K562 (cell line): ENCODE data around the gene MACROD2.

Experiments
- CTCF ChIP-seq, 3 experiments: IDR thresholded peaks in 2 of 3; conservative IDR thresholded peaks in 1 of 3; 2 replicates each; pipeline ENCODE4 v1.5.1; 2011 to 2012; ENCODE audit warnings: low read length in 3 of 3, mild to moderate bottlenecking in 3 of 3, control low read depth in 2 of 3, improper control_type of control experiment in 1 of 3, inconsistent platforms in 1 of 3, low read depth in 1 of 3, mixed read lengths in 1 of 3, moderate library complexity in 1 of 3; ENCODE audit not compliant: insufficient read depth in 2 of 3
- POLR2A ChIP-seq: fragments of 450-650 bp; conservative IDR thresholded peaks from 2 replicates; pipeline ENCODE4 v1.6.1; 2016
- SMARCA5 ChIP-seq: fragments of 450-650 bp; IDR thresholded peaks from 2 replicates; pipeline ENCODE4 v1.6.1; 2016
- TBL1XR1 ChIP-seq, 2 experiments: IDR thresholded peaks; 2 replicates each; pipeline ENCODE4 v1.6.1; 2012; ENCODE audit warnings: improper control_type of control experiment in 2 of 2, low read length in 2 of 2, mild to moderate bottlenecking in 1 of 2
- YY1 ChIP-seq, 3 experiments: IDR thresholded peaks; 2 replicates each; pipeline ENCODE4 v1.6.1; 2011; ENCODE audit warnings: low read length in 2 of 3, mild to moderate bottlenecking in 2 of 3, moderate library complexity in 2 of 3, borderline replicate concordance in 1 of 3, control low read depth in 1 of 3, low read depth in 1 of 3; ENCODE audit not compliant: insufficient read depth in 3 of 3, insufficient replicate concordance in 2 of 3, control insufficient read depth in 1 of 3, insufficient read length in 1 of 3; ENCODE audit errors: extremely low read depth in 1 of 3
- ZNF561 ChIP-seq: fragments of 450-650 bp; formaldehyde crosslinking; conservative IDR thresholded peaks from 2 replicates; pipeline ENCODE4 v1.4.0; 2020; ENCODE audit warnings: mild to moderate bottlenecking, moderate library complexity

- no peak for TF ChIP-seq POLR2A
- TF ChIP-seq TBL1XR1 (IDR thresholded peaks at IDR 0.05; ENCODE audit: low read length in 2 of 2), result no peak
- no peak for TF ChIP-seq SMARCA5
- no peak for TF ChIP-seq YY1 (IDR thresholded peaks at IDR 0.05; ENCODE audit: borderline replicate concordance in 1 of 3, control insufficient read depth in 1 of 3, extremely low read depth in 1 of 3, insufficient read depth in 3 of 3, insufficient read length in 1 of 3, insufficient replicate concordance in 2 of 3, low read depth in 1 of 3, low read length in 2 of 3)
- TF ChIP-seq ZNF561 (CRISPR knock-in tag), result no peak
- no peak for TF ChIP-seq CTCF (IDR thresholded peaks at IDR 0.05 in 2 of 3, conservative IDR thresholded peaks at IDR 0.05 in 1 of 3; ENCODE audit: insufficient read depth in 2 of 3, low read depth in 1 of 3, low read length in 3 of 3)
These were observed 843.6 kb downstream of the MACROD2 start for GRCh38 chr20:14838663-14839628.
